HG02973 (cell line): ENCODE results near the gene CTXN3.

Source experiments
- ATAC-seq: cut with Tn5 transposase; IDR thresholded peaks from one replicate; pipeline ENCODE4 v1.9.1; 2021; ENCODE audit warnings: moderate library complexity; ENCODE audit not compliant: unreplicated experiment

Gene CTXN3

DNA sequence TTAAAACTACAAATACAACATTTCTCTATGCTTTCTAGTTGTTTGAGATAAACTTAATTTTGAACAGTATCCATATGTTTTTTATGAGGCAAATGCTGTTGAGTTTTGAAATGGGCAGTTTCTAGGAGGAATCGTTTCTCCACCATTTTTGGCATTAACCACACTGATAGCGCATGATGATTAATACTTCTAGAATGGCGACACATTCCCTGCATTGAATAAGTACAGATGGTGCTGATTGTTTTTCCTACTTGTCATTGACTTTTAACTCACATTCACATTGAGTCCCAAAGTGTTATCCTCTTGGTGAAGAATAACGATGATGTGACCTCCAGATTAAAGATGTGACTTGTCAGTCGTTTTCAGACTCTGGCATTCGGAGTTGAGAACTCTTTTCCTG, 47.8 kb downstream of the CTXN3 start:
- no peak for ATAC-seq

DNA sequence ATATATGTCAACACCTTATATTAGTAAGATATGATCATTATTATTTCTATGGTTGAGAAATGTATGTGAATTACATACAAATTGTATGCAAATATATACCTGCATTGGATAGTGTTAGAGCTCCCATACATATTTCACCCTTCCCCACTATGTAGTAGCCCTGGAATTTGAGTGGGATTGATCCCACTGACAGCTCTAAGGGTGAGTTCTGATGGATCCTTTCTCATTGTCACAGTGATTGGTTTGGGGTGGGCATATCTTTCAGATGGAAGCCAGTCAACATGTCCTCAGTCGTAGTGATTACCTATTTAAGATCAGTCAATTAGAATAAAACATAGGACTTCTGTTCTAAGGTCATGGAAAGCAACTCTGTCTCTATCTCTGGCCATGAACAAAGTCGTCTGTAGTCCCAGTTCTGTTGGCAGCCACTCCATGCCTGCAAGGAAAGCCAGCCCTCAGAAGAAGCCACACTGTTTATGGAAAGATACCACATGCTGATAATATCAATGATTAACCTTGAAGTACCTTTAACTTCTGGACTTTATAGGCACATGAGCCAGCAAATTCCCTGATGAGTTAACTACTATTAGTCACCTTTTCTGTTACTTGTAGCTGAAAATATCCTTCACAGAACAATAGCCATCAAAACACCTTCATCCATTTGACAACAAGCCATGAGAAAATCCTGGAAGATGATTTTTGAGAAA, 49.2 kb downstream of the CTXN3 start:
- ATAC-seq = no peak

DNA sequence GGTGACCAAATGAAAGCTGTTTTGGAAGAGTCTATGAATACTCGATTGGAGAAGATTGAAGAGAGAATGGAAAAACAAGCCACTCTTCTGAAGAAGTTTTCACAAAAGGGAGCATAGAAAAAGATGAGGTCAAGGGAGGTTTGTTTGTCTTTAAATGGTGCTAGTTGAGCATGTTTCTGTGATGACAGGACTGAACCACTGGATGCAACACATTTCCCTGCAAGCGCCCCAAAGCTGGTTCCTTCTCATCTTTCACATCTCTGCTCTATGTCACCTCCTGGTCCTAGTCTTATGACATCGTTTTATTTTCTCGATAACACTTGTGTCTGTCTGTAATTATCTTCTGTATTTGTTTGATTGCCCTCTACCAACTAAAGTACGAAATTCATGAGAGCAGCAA, 50.5 kb downstream of the CTXN3 start:
- no peak for ATAC-seq

DNA sequence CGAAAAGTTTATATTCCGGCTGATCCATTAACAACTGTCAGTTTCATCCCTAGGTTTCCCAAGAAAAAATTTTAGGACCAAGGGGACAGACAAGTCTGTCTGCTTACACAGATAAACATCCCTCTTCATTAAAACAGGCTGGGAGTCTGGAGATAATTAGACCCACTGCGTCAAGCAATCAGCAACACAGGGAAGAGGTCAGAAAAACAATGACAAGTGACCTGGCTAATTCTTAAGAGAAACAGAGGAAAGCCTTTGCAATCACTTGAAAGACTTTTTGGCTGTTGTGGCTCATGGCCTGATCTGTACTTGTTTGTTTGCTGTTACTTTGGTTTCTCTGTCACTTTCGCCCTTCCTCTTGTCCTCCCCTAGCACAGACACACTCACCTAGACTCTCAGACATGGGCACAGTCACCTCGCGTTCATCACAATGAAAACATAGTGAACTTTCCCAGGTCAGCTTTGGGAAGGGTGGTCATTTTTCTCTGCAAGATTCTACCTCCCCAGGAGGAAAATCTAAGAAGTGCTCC, 51.4 kb downstream of the CTXN3 start:
- no peak for ATAC-seq

DNA sequence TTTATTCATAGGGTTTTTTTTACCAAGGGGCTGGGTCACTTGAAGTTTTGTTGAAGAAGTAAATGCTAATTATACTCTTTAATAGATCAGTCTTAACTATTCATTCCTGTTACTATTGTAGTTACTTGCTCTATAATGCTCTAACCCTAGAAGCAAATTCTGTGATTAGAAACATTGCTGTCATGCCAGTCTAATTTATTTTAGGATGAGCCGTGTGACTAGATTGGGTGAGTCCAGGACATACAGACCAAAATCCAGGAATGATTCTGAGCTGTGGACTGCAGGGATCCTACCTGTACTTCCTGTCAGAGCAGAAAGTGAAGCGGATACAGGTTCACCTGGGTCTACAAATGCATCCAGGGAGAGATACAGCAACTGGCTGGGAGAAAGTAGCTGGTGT, 53.6 kb downstream of the CTXN3 start:
- ATAC-seq = no peak

DNA sequence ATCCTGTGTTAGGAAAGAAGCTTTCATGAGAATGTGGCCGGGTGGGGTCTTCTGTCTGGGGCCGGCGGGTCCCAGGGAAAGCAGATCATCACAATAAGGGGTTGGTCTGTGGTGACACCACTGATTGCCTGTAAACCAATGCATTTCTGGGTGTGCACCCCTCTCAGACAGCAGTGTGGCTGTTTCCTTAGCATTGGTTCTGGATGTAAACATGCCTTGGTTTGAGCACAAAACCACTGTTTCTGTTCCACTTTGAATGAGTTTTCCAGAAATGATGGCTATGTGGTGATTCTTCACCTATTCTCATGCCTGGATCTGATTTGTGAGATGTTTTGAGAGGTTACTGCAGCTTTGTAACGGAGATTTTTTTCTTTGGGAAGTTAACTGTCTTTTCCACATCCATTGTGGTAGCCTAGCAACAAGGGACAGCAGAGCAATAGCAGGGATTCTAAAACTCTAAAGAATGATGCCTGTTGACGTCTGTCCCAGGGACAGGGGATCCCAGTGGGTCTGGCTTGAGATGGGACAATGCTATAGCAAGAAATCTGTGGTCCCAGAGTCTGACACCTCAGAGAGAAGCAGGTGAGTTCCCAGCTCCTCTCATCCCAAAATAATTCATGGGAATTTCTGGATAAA, 54.2 kb downstream of the CTXN3 start, which contains the start of gene CCDC192:
CCDC192 (plus strand) TSS at position 466 of the 636 bp plus-strand sequence; CDS start at position 521, 55 bp downstream.
- no peak for ATAC-seq

GRCh38 chr5:127705120-127705892, 56.4 kb downstream of the CTXN3 start:
- no peak for ATAC-seq

DNA sequence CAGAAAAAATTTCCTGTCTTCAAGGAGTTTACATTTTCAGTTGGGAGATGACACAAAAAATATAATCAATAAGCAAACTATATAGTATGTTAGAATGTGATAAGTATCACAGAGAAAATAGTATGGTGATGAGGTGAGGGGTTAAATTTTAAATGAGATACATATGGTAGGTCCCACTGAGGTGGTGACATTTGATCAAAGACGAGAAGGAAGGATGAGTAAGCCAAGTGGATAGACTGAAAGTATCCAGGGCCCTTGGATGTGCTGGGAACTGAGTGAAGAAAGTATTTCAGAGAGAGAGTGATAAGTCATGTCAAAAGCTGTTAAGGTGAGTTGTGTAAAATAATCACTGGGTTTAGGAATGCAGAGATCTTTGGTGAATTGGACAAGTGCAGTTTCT, 57.8 kb downstream of the CTXN3 start:
- ATAC-seq = no peak

- ATAC-seq = no peak
Measured at GRCh38 chr5:127707209-127707608, 58.3 kb downstream of the CTXN3 start.
